ENCODE data around the gene ZYG11B.
"Not testable (repeated sequence)": the region's sequence is repeated elsewhere in the genome, so short reads cannot be mapped to it uniquely, and the experiment has no call there.

ZYG11B gene

DNA sequence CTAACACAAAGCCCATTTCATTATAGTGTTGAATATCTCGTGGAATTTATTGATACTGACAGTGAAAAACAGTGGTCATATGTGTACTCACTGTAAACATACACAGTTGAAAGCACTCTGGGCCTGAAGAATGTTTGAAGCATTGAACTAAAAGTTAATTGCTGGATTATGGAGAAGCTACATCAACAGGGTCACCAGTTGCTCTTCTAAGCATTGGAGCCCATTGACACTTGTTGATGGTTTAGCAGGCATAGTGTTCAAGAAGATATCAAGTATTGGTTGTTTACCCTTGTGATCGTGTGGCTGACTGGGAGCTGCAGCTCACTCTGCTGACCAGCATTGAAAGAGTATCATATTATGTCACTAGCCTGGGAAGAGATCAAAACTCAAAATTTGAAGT lies 126.6 kb downstream of the ZYG11B start:
- DNase-seq (ENCODE audit: low spot score) = no peak

DNA sequence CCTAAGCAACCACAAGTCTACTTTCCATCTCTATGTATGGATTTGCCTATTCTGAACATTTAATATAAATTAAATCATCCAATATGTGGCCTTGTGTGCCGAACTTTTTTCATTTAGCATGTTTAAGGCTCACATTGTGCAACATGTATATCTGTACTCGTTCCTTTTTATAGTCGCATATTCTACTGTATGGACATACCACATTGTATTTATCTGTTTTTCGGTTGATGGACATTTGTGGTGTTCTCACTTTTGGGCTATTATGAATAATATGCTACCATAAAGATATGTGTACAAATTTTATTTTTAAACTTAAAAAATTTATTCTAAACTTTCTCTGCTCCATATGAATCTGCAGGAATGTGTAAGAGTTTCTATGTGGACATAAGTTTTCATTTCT lies 129.3 kb downstream of the ZYG11B start:
- DNase-seq (ENCODE audit: low spot score) = no peak

DNA sequence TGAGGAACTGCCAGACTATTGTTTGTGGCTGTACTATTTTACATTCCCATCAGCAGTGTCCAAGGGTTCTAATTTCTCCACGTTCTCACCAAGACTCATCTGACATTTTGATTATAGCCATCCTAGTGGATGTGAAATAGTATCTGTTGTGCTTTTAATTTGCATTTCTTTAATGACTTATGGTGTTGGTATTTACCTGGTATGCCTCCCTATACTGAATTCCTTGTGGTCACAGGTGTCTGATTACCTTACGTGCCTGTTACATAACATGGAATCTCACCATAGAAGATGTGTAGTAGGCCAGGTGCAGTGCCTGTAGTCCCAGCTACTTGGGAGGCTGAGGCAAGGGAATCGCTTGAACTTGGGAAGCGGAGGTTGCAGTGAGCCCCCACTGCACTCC lies 129.8 kb downstream of the ZYG11B start:
- no peak for DNase-seq (ENCODE audit: low spot score)

DNA sequence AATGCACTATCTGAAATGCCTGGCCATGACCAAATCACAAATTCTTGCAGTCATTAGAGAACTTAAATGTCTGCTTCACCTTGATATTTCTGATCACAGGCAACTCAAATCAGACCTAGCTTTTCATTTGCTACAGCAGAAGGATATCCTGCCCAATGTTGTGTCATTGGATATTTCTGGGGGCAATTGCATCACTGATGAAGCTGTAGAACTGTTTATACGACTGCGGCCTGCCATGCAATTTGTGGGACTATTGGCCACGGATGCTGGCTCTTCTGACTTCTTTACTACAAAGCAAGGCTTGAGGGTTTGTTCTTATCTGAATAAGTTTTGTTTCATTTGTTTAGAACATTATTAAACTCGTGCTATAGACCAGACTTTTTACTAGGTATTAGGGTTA lies 131.2 kb downstream of the ZYG11B start:
- no peak for DNase-seq (ENCODE audit: low spot score)

DNA sequence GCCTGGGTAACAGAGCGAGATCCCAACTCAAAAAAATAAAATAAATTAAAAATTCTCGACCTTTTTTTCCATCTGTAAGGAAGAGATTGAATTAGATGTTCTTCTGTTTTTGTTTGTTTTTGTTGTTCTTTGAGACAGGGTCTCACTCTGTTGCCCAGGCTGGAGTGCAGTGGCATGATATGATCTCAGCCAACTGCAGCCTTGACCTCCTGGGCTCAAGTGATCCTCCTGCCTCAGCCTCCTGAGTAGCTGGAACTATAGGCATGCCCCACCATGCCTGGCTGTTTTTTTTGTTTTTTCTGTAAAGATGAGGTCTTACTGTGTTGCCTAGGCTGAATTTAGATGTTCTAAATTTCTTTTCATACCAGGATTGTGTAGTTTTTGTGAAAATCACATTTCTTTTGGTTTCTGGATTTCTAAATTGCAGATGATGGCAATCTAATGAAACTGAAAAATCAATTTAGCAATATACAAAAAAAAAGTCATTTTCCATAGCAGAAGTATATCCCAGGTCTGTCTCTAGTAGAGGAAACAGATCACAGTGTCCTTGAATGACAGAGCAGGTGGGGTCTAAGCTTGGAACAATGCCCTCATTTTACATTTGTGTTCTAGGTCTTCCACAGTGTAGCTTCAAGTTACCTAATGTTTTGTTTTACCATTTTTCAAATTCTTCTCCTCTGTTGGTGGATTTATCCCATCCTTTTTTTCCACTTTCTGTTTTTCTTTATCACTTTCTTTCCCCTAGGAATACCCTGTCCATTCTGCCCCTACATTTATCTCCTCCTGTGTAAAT lies 136.6 kb downstream of the ZYG11B start:
- DNase-seq (ENCODE audit: low spot score) = no peak

DNA sequence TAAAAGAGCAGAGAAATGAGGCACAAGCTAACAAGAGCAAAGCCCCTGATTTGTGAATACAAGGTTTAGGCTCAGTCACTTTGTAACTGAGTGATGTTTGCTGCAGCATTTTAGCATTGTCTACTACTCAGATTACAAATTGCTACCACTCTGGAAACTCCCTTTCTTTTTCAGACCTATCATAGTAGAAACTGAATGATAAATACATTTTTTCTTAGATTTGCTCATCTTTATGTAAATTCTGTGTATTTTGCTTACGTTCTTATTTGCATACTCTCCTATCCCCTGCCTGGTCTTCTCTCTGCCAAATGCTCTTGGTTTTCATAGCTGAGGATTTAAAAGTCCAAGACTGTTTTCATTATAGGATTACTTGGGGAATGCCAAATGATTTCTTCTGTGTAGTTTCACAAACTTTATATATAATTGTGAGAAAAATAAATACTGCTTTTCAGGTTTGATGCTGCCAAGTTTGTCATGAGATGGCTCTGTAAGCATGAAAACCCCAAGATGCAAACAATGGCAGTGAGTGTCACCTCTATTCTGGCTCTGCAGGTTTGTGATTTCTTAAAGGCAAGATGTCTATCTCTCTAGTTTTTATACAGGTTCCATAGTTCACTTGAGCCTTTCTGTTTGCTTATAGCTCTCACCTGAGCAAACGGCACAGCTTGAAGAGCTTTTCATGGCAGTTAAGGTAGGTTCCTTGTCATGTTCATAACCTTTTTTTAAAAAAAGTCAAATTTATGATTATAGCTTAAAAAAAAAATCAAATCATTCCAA lies 141.0 kb downstream of the ZYG11B start:
- DNase-seq (ENCODE audit: low spot score) = no peak

DNA sequence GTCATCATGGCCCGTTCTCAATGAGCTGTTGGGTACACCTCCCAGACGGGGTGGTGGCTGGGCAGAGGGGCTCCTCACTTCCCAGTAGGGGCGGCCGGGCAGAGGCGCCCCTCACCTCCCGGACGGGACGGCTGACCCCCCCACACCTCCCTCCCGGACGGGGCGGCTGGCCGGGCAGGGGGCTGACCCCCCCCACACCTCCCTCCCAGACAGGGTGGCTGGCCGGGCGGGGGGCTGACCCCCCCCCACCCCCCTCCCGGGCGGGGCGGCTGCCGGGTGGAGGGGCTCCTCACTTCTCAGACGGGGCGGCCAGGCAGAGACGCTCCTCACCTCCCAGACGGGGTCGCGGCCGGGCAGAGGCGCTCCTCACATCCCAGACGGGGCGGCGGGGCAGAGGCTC lies 143.5 kb downstream of the ZYG11B start:
- not testable (repeated sequence) for DNase-seq (ENCODE audit: low spot score)

DNA sequence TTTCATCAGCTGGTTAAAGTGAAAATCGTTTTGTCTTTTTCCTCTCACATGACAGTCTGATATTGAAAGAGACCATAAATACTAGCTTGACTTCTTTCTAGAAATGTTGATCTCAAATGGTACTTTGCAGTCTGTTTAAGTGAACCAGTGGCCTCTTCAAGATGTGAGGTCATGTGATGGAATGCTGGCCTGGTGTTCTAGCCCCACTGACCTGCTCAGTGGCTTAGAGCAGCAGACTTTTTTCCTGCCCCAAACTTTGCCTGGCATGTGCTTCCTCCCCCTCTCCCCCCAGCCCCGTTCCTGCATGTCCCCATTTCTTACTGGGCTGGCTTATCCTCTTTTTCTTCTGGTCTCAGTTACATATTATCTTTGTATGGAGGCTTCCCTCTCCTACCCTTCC lies 150.6 kb downstream of the ZYG11B start:
- DNase-seq (ENCODE audit: low spot score) = no peak

All from GM03348 (cell line).